ENCODE results near the gene ISYNA1.
A peak's percentile ranks its signal among the peaks of the same experiment; 100 is the strongest.
"Not testable (repeated sequence)": the region's sequence is repeated elsewhere in the genome, so short reads cannot be mapped to it uniquely, and the experiment has no call there.

ISYNA1 gene

DNA sequence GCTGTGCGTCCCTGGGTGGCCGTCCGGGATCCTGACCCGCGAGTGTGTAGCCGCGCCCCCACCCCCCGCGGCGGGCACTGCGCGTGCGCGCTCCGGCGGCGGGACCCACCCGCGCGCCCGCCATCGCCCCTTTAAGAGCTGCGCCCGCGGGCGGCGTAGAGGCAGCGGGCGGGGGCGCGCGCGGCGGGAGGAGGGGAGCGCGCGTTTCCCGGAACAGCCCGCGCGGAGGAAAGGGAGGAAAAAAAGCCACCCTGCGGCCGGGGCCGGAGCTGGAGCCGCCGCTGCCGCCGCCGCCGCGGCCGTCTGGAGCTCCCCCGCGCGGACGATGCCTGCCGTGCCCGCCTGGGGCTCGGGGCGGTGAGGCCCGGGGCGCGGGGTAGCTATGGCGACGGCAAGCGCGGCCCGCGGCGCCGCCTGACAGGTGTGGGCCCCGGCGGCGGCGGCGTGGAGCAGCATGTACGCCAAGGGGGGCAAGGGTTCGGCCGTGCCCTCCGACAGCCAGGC lies 18.7 kb downstream of the ISYNA1 start, which contains the start of gene SSBP4:
Gene SSBP4, plus strand, starts transcription at position 204 of the 504 bp plus-strand sequence. Its CDS starts 251 bp downstream, at position 455.
- peak; percentile 62 for DNase-seq (ENCODE audit: low read depth)

DNA sequence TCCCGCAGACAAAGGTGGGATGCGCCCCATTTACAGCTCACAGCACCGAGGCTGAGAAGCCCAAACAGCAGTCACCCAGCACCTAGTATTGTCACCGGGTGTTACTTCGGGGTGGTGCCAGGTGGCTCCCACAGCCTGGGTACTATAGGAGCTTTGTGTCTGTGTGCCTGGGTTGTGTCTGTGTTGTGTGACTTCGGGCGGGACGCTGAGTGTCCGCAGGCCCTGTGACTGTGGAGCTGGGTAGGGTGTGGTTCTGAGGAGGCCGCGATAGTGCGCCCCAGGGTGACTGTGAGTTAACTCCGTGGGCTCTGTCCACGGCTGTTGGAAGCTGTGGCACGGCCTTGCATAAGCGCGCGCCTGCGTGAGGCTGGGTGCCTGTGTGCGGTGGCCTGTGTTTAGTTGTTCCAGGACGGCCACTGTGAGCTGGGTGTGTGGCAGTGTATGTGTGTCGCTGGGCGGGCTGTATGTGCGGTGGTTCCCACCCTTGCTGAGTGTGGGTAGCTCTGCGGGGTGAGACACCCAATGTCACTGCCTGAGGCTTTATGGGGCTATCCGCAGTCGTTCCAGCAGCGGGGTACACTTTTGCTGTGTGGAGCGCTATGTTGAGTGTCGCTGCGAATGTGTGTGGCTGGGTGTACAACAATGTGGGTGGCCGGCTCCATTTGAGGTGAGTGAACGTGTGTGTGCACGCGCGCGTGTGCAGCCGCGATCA lies 19.3 kb downstream of the ISYNA1 start:
- DNase-seq (ENCODE audit: low read depth), result peak; percentile 41

DNA sequence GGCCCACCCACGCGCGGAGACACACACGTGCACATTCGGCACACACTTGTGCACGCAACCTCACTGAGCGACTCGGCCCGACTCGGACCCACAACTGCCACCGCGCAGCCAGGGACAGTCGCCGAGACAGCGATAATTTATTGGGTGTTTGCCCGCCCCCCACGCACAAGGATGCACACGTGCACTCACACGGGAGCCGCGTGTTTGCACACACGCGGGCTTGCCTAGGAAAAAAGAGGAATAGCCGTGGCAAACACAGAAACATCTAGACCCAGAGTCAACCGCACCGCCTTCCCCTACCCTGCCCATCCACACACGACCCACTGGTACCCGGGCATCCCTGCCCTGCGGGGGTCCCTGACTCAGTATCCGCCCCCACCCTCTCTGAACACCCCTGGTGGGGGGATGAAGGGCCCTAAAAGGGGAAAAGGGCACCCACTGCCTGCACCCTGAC lies 19.9 kb downstream of the ISYNA1 start:
- no peak for DNase-seq (ENCODE audit: low read depth)

DNA sequence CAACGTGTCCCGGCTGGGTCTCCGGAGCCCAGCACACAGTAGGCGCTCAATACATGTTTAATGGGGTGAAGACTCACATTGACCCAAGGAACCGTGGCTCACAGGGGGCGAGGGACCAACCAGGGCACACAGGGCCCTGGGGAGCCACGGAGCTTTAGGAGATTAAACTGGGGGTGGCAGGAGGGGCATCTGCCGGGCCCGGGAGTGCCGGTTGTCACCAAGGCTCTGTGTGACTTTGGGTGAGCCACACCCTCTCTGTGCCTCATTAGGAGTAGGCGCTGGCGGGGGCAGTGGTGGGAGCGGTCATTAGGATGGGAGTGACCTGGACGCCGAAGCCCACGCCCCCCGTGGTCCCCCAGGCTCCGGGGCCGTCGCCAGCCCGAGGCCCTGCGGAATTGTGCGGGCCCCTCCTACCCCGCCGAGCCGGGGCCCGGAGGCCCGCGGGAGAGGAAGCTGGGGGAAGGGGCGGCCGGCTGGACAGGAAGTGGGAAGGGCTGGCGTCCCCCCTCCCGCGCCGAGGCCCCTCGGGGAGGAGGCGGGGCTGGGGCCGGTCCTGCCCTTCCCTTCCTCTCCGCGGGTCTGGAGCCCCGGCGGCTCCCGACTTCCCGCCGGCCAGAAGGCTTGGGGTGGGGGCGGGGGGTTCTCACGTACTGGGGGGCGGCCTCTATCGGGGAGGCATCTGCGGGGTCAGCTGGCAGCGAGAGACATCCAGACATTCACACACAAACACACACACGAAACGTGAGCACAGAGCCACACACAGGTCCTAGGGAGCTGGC lies 20.5 kb downstream of the ISYNA1 start:
- no peak for DNase-seq (ENCODE audit: low read depth)

DNA sequence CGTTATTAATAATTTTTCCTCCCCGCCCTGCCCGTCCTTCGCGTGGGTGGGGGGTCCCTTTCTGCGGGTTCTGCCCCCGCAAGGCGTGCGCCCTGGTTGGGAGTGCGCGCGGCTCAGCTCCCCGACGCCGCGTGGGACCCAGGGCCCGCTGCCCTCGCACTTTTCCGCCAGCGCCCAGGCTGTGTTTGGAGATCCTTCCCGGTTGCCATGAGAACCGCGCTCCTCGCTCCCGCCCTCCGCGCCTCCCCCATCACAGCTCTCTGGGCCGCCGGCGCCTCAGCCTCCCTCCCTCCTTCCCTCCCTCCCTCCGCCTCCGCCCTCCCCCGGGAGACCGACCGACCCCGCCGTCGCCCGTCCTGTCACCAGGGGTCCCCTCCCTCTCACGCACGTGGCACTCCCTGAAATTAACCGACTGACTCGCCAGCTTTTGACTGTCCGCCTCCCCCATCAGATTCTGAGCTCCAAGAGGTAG lies 21.1 kb downstream of the ISYNA1 start:
- peak; percentile 54 for DNase-seq (ENCODE audit: low read depth)

DNA sequence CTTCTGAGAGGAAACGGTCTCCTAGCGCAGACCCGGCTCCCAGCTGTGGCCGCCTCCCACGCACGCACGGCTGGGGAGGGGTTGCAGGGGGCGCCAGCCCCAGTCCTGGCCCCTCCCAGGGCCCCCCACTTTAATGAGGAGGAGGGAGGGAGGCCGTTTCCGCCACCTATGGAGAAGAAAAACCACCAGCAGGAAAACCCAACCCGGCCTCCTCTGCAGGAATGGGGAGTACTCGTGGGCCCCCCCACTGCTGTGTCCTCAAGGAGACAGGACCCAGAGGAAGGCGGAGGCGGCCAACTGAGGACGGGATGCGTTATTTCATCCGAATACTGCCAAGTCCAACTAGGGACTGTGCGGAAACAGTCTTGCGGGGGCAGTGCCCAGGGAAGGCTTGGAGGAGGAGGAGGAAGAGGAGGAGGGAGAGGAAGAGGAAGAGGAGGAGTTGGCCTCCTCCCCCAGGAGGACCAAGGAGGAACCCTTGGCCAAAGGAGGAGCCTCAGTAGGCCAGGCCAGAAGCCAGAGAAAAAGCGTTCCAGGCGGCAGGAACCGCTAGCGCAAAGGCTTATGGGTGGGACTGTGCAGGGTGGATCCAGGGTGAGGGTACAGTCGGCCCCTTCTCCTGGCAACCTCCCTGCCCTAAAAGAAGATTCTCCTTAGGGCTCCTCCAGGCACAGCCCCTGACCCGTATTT lies 22.6 kb downstream of the ISYNA1 start:
- DNase-seq (ENCODE audit: low read depth), result no peak

DNA sequence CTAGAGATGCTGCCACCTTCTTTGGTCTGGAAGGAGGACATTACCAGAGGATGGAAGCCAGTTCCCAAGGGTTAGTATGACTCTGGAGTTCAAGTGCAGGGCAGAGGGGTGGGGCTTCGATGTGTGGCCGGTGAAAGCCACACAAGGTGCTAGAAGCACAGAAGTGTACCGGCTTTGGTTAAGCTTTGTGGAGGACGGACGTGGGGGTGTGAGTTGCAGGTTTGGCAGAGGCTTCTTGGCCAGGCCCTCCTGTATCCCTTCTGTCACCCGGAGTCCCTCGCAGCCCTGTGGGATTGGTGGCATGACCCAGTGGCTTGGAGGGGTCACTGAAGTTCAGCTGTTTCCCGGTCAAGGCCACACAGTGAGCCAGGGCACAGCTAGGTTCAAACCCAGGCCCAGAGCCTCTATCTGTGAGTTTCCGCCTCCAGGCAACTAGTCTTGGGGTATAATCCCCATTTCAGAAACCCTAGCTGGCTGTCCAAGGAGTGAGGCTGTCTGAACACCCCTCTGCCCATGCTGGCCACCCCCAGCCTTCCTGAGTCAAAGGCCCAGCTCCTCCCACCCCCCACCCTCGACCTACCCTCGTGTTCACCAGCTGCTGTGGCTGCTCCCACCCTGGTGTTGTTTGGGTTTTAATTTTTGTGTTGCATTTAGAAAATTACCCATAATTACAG lies 23.3 kb downstream of the ISYNA1 start:
- DNase-seq (ENCODE audit: low read depth), result no peak

DNA sequence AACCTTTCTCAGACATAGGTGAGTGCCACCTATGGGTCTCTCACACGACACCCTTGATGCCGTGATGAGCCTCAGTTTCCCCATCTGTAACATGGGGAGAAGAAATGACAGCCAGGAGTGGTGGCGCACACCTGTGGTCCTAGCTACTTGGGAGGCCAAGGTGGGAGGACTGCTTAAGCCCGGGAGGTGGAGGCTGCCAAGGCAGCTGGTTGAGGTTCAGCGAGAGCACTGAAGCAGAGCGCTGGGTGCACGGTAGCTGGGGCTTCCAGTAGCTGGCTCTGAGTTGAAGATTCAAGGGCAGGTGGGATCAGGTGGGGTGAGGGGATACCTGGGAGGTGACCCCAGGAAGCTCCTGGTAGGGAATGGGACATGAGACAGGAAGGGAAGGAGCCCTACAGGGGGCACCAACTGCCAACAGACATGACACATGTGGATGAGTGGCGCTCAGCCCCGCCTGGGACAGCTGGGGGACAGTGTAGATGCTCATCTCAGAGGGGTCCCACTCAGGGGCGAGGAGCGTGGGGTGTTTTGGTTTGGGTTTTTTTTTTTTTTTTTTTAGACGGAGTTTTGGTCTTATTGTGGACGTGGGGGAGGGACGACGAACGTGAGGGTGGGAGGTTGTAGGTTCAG lies 25.2 kb downstream of the ISYNA1 start:
- no peak for DNase-seq (ENCODE audit: low read depth)

DNA sequence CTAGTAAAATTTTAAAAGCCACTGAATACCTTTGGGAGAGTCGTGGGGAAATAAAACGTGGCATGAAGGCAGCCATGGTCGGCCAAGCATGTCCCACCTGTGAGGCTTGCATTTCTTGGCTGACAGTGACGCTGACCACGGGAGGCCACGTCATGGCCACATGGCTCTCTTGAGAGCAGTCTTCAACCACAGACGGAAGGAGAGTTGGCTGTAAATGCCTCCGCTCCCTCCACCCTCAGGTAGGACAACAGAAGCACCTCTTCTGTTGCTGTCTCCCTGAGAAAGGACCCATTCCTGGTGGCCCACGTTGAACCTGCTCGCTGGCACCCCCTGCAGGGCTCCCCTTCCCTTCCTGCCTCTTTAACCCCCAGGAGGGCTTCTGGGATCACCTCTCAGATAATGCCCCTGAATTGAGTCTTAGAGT lies 29.9 kb downstream of the ISYNA1 start:
- no peak for DNase-seq (ENCODE audit: low read depth)

DNA sequence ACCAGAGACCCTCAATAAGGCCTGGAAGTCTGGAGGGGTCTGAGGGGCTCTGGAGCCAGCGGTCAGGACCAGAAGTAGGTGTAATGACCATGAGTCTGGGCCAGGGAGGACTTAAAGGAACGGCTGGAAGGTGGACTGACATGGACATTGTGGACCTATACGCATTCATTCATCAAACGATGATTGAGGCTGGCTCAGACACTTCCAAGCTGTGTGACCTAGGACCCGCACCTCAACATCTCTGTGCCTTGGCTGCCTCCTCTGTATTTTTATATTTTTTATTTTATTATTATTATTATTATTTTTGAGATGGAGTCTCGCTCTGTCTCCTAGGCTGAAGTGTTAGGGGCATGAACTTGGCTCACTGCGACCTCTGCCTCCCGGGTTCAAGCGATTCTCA lies 31.2 kb downstream of the ISYNA1 start:
- no peak for DNase-seq (ENCODE audit: low read depth)

DNA sequence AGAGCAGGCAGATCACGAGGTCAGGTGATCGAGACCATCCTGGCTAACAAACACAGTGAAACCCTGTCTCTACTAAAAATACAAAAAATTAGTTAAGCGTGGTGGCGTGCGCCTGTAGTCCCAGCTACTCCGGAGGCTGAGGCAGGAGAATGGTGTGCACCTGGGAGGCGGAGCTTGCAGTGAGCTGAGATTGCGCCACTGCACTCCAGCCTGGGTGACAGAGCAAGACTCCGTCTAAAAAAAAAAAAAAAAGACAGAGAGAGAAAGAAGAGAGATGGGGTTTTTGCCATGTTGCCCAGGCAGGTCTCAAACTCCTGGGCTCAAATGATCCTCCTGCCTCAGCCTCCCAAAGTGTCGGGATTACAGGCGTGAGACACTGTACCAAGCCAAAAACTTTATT lies 32.2 kb downstream of the ISYNA1 start:
- not testable (repeated sequence) for DNase-seq (ENCODE audit: low read depth)

DNA sequence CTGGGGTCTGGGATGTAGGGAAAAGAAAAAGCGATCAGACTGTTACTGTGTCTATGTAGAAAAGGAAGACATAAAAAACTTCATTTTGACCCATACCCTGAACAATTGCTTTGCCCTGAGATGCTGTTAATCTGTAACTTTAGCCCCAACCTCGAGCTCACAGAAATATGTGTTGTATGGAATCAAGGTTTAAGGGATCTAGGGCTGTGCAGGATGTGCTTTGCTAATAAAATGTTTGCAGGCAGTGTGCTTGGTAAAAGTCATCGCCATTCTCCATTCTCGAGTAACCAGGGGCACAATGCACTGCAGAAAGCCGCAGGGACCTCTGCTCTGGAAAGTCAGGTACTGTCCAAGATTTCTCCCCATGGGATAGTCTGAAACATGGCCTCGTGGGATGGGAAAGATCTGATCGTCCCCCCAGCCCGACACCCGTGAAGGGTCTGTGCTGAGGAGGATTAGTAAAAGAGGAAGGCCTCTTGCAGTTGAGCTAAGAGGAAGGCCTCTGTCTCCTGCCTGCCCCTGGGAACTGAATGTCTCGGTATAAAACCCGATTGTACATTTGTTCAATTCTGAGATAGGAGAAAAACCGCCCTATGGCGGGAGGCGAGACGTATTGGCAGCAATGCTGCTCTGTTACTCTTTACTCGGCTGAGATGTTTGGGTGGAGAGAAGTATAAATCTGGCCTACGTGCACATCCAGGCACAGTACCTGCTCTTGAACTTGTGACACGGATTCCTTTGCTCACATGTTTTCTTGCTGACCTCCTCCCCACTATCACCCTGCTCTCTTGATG lies 35.3 kb downstream of the ISYNA1 start:
- DNase-seq (ENCODE audit: low read depth), result not testable (repeated sequence)

DNA sequence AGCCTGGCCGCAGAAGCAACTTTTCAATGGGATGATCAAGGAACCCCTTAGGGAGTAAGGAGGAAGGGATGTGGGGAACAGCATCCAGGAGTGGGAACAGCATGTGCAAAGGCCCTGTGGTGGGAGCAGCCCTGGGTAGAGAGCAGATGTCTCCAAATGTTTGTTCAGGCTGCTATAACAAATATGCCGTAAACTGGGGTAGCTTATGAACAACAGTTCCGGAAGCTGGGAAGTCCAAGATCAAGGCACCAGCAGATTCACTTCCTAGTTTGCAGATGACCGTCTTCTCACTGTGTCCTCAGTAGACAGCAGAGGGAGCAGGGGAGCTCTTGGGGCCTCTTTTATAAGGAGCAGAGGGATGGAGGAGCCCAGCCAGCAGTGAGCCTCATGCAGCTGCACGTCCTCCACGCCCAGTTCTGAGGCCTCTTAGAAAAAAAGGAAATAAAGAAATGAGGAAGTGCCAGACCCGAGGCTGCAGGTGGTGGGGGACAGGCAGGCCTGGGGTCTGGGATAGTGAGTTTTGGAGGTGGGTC lies 36.3 kb downstream of the ISYNA1 start:
- DNase-seq (ENCODE audit: low read depth), result no peak

DNA sequence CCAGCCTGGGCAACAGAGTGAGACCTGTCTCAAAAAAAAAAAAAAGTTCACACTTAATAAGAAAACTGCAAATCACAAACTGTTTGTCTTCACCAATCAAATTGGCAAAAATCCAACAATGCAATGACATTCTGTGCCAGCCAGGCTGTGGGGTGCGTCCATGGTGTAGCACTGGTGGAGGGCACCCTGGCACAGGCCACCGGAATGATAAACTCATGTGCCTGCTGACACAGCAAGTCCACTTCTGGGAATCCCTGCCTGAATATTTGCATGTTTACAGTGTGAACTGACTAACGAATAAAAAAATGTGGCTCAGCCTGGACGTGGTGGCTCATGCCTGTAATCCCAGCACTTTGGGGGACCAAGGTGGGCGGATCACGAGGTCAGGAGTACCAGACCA lies 38.9 kb downstream of the ISYNA1 start:
- DNase-seq (ENCODE audit: low read depth), result no peak

DNA sequence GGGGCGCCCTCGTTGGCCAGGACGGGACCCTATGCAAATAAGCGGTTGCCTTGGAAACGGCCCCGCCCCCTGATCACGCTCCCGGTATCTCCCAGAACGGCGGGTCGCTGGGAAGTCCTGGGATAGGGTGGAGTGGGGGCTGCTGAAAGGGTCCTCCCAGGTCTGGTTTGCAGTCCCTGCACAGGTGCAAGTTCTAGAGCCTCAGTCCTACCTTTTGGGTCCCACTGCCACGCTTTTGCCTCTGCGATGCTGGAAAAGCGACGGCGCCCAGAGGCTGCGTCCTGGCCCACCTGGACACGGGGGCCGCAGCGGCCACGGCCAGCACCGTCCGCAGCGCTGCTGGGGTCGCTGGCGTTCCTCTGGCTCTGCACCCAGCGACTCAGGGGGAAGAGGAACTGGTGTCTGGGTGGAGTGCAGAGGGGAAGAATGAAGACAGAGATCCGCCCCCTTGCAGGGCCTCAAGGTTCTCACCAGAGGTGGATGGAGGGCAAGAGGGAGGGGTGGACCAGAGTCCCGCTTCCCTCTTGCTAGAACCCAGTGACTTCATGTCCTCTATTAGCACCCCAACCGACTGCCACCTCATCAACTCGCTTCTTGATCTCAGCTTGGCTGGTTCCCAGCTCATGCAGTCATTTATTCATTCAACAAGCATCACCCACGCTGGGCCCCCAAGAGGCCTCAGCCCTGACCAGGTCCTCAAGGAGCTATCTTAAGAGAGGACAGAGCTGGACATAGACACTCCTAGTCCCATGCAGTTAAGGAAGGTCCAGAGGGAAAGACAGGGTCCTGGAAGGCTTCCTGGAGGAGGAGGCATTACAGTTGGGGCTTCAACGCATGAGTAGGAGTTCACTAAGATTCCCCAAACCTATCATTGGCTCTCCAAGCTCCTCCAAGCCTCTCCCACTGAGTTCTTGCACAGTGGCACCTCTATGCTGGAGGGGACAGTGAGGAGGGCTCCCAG lies 40.4 kb downstream of the ISYNA1 start, which contains the start of gene LRRC25:
Gene LRRC25, minus strand, starts transcription at position 381 of the 961 bp plus-strand sequence. CDS start 659 bp downstream, outside the sequence.
- DNase-seq (ENCODE audit: low read depth), result no peak

DNA sequence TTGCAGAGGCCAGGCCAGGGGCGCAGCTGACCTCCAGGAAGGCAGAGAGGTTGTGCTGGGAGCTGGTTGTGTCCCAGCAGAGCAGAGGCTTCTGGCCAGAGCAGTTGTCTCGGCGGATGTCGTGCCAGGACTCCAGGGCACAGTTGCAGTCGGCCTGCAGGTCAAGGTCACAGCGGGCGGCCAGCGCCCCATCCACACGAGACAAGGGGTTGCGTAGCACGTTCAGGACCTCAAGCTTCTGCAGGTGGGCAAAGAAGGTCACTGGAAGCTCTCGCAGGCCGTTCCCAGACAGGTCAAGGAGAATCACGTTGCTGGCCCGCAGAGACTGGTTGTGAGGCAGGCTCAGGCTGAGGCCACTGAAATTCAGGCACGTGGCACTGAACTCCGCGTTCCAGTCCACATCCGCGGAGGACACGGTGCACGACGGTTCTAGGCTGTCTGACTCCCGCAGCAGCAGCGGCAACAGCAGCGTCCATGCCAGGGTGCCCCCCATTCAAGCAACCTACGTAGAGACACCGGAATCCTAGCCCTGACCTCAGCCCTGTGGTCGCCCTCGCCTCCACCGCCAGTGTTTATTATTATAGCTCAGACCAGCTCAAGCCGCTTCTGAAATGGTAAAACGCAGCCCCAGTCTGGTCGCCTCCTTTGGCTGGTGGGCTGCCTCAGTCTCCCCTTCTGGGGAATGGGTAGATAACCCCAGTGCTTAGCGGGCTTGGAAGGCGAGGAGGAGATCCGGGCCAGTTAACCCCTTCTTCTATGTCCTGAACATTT lies 41.3 kb downstream of the ISYNA1 start:
- no peak for DNase-seq (ENCODE audit: low read depth)

DNA sequence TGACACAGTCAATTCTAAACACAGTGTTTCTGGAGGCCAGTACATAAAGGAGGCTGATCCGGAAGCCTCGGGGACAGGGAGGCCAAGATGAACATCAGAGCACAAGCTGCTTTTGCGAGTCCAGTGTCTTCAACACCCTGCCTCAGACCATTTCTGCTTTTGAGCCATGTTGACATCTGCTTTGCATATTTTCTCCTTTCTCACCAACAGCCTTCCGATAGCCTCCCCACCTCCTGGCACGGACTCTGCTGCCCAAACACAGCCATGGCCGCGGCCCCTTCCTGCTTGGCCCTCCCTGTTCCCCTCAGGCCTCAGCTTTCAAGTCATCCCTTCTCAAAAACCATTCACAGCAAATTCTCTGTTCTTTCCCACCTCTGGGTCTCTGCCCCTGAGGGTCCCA lies 44.1 kb downstream of the ISYNA1 start:
- DNase-seq (ENCODE audit: low read depth), result no peak

DNA sequence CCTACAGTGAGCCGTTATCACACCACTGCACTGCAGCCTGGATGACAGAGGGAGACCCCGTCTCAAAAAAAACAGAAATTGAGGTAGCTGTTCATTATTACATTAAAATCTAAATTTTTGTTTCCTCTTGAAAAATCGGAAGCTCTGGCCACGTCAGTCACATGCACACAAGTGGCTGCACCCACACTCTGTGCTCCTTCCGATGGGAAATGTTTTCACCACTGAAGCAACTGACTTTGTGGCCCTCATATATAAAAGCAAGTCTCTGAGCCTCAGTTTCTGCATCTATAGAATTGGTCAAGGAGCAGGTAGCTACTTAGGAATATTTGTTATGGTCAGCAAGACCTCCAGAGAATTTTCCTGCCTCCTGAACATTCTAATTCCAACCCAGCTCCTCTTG lies 45.0 kb downstream of the ISYNA1 start:
- no peak for DNase-seq (ENCODE audit: low read depth)
